ENCODE measurements around the gene XYLT2.

DNA sequence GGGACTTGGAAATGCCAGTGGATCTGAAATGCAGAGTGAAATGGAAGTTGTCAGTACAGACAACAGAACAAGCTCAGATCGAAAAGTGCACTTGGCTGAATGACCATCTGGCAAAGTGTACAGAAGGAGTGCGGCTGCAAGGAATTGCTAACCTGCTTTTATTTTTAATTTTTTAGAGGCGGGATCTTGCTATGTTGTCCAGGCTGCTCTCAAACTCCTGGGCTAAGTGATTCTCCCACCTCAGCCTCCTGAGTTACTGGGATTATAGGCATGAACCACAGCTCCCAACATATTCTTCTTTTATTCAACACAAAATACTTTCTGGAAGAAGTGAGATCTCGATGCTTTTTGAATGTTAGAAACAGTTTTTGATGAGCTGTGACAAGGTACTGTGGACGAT is 47.8 kb downstream of the XYLT2 start:
- TF ChIP-seq, protein P1, sequence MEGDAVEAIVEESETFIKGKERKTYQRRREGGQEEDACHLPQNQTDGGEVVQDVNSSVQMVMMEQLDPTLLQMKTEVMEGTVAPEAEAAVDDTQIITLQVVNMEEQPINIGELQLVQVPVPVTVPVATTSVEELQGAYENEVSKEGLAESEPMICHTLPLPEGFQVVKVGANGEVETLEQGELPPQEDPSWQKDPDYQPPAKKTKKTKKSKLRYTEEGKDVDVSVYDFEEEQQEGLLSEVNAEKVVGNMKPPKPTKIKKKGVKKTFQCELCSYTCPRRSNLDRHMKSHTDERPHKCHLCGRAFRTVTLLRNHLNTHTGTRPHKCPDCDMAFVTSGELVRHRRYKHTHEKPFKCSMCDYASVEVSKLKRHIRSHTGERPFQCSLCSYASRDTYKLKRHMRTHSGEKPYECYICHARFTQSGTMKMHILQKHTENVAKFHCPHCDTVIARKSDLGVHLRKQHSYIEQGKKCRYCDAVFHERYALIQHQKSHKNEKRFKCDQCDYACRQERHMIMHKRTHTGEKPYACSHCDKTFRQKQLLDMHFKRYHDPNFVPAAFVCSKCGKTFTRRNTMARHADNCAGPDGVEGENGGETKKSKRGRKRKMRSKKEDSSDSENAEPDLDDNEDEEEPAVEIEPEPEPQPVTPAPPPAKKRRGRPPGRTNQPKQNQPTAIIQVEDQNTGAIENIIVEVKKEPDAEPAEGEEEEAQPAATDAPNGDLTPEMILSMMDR (IDR thresholded peaks at IDR 0.05; ENCODE audit: insufficient read depth, low read depth, low read length) = no peak
- TF ChIP-seq EZH2 (IDR thresholded peaks at IDR 0.05; ENCODE audit: insufficient read depth, low read length) = no peak

Measured in astrocyte (in vitro differentiated cells and primary cell).